ENCODE data around the gene ERCC6.

Gene ERCC6

DNA sequence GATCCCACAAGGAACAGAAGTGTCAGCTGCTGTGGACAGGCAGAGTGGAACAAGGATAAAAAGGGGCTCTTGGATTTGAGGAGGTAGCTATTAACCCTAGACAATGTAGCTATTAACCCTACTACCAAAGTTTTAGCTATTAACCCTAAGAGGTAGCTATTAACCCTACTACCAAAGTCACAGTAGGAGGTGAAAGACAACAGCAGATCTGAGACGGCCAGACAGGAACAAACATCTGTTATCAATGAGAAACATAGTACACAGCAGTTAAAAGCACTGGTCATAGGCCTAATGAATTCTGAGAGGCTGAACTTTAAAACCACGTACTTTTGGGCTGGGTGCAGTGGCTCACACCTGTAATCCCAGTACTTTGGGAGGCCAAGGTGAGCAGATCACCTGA lies 11.9 kb downstream of the ERCC6 start:
- H3K4me3 ChIP-seq (ENCODE audit: control insufficient read depth, low read depth, low read length) = no peak overlapping the region
- no peak for DNase-seq (ENCODE audit: low read depth)
- TF ChIP-seq, protein P1, sequence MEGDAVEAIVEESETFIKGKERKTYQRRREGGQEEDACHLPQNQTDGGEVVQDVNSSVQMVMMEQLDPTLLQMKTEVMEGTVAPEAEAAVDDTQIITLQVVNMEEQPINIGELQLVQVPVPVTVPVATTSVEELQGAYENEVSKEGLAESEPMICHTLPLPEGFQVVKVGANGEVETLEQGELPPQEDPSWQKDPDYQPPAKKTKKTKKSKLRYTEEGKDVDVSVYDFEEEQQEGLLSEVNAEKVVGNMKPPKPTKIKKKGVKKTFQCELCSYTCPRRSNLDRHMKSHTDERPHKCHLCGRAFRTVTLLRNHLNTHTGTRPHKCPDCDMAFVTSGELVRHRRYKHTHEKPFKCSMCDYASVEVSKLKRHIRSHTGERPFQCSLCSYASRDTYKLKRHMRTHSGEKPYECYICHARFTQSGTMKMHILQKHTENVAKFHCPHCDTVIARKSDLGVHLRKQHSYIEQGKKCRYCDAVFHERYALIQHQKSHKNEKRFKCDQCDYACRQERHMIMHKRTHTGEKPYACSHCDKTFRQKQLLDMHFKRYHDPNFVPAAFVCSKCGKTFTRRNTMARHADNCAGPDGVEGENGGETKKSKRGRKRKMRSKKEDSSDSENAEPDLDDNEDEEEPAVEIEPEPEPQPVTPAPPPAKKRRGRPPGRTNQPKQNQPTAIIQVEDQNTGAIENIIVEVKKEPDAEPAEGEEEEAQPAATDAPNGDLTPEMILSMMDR (conservative IDR thresholded peaks at IDR 0.05; ENCODE audit: control insufficient read depth, insufficient read depth, low read depth, low read length) = no peak

- no peak overlapping the region for H3K4me3 ChIP-seq (ENCODE audit: control insufficient read depth, low read depth, low read length)
- TF ChIP-seq, protein P1 (conservative IDR thresholded peaks at IDR 0.05; ENCODE audit: control insufficient read depth, insufficient read depth, low read depth, low read length) = no peak
- DNase-seq (ENCODE audit: low read depth) = peak; percentile 40
These were observed 12.3 kb downstream of the ERCC6 start for GRCh38 chr10:49526619-49527018.

DNA sequence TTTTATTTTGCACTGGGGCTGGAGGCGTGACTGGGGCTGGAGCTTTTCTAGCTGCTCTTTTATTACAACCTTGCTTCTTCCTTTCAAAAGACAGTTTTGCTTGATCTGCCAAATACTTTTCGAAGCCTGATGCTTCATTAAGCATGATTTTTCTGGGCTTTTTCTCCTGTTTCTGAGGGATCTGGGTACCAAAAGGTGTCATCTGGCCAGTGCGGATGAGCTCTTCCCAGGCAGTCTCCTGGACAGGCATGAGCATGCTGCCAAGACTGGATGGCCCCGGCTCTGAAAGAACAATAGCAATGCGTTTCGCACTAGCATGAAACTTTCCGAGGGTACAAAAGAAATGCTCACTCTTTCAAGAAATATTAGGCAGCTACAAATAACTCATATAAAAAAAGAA lies 14.4 kb downstream of the ERCC6 start:
- DNase-seq (ENCODE audit: low read depth) = no peak
- H3K4me3 ChIP-seq (ENCODE audit: control insufficient read depth, low read depth, low read length) = no peak overlapping the region
- TF ChIP-seq, protein P1 (conservative IDR thresholded peaks at IDR 0.05; ENCODE audit: control insufficient read depth, insufficient read depth, low read depth, low read length) = no peak

DNA sequence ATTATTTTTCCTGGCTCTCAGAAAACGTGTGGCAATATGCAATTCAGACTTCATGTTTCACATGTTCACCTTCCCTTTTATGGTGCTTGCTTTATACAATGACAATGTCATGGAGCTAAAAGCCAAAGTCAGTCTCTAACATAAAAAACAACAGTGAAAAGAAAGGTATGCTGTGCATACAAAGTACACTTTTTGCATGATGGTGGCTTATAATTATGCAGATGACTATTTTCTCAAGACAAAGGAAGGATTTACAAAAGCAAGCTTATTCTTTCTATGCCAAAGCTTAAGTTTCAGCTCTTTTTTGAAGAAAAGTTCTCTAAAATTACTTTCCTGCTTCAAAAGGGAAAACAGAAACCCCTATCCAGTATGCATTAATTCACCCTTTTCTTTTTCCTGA lies 15.6 kb downstream of the ERCC6 start:
- TF ChIP-seq, protein P1 (conservative IDR thresholded peaks at IDR 0.05; ENCODE audit: control insufficient read depth, insufficient read depth, low read depth, low read length) = no peak
- no peak overlapping the region for H3K4me3 ChIP-seq (ENCODE audit: control insufficient read depth, low read depth, low read length)
- no peak for DNase-seq (ENCODE audit: low read depth)

- no peak for DNase-seq (ENCODE audit: low read depth)
- no peak overlapping the region for H3K4me3 ChIP-seq (ENCODE audit: control insufficient read depth, low read depth, low read length)
- TF ChIP-seq, protein P1 (conservative IDR thresholded peaks at IDR 0.05; ENCODE audit: control insufficient read depth, insufficient read depth, low read depth, low read length) = no peak
These were observed 17.9 kb downstream of the ERCC6 start for GRCh38 chr10:49521062-49521461.

- DNase-seq (ENCODE audit: low read depth) = no peak
- TF ChIP-seq, protein P1 (conservative IDR thresholded peaks at IDR 0.05; ENCODE audit: control insufficient read depth, insufficient read depth, low read depth, low read length) = no peak
- H3K4me3 ChIP-seq (ENCODE audit: control insufficient read depth, low read depth, low read length) = no peak overlapping the region
These were observed 18.7 kb downstream of the ERCC6 start for GRCh38 chr10:49520122-49520775.

GRCh38 chr10:49519717-49520116 lies 19.2 kb downstream of the ERCC6 start:
- TF ChIP-seq, protein P1 (conservative IDR thresholded peaks at IDR 0.05; ENCODE audit: control insufficient read depth, insufficient read depth, low read depth, low read length) = no peak
- DNase-seq (ENCODE audit: low read depth) = no peak
- H3K4me3 ChIP-seq (ENCODE audit: control insufficient read depth, low read depth, low read length) = no peak overlapping the region

Data from fibroblast of mammary gland (primary cell).